Glomerular endothelial cell (primary cell): Measurements from ENCODE around the gene FOSL1. TPM values are rescaled to one million over a fixed set of nuclear protein-coding genes. Genes with fewer than 3 reads are reported as not detected.

Experiments
- DNase-seq: peaks from one replicate; pipeline ENCODE4 v3.0.0-alpha.2; 2011; ENCODE audit warnings: low read depth, low spot score; ENCODE audit errors: extremely low read depth
- total RNA-seq: library from RNA; depleted of rRNA; stranded (reverse); fragments of >200 nt; gene quantifications from 2 replicates; pipeline ENCODE4 v1.2.3, GENCODE V29; 2015

Gene FOSL1
- total RNA-seq: 71.4 and 97.8 TPM in 2 replicates

GRCh38 chr11:65900125-65900898, at the start of gene FOSL1:
Gene FOSL1 (minus strand): TSS chr11:65900388. CDS start chr11:65900339, 49 bp downstream.
- DNase-seq: no peak

DNA sequence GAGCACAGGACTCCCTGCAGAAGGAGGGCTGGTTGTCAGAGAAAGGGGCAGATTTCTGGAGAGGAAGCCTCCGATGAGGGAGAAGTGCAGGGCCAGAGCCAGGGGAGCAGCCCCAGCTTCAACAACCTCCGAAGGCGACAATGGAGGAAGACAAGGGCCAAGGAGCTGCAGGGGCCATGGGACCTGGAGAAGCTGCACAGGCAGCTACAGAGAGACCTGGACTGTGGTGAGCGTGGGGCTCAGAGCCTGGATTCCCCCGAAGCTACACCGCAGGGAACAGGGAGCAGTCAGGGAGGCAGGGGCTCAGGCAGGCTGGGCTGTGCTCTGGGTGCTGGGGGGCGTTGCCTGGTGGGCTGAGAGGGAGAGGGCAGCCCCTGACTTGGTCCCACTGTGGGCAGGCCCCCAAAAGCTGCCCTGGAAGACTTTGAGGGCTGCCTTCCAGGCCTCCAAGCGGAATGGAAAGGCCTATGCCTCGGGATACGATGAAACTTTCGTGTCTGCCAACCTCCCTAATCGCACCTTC, 47.5 kb upstream of the FOSL1 start:
- DNase-seq: no peak

- no peak for DNase-seq
Measured at GRCh38 chr11:65947133-65947532, 46.9 kb upstream of the FOSL1 start.

DNA sequence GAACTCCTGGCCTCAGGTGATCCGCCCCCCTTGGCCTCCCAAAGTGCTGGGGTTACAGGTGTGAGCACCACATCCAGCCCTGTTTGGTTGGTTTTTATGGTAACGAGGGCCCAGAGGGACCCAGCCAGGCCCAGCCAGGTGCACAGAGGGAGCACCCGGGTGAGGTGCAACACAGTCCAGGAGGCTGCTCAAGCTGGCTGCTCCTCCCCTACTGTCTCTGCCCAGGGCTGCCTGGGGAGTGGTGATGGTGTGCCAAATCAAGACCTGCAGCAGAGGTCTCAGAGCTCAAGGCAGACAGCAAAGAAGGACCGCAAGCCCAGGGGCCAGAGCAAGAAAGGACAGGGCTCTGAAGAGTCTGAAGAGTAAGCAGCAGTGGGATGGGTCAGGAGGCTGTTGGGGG, 46.5 kb upstream of the FOSL1 start:
- no peak for DNase-seq

GRCh38 chr11:65945941-65946558, 45.9 kb upstream of the FOSL1 start:
- DNase-seq: no peak

DNA sequence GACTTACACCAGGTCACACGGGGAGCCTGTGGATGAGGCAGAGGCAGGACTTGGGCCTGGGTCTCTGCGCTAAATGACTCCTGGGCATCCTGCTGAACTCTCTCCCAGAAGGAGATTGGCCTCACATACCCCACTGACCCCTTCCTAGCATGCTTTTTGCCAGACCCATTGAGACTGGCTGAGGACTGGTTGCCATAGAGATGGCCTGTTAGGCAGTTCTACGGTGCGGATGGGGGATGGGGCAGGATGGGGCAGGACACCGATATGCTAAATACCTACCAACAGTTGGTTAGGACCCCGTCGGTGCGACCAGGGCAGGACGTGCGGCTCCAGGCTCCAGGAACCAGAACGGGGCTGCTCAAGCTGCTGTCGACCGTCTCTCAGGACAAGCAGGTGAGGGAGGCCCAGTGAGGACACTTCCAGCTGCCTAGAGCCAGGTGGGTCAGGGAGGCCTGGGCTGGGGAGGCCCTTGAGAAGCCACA, 45.3 kb upstream of the FOSL1 start, which contains the start of gene TSGA10IP:
TSGA10IP (plus strand) TSS at position 51 of the 482 bp plus-strand sequence; CDS start at position 247, 196 bp downstream.
- DNase-seq: no peak

GRCh38 chr11:65944767-65945166, 44.6 kb upstream of the FOSL1 start:
- DNase-seq: no peak

DNA sequence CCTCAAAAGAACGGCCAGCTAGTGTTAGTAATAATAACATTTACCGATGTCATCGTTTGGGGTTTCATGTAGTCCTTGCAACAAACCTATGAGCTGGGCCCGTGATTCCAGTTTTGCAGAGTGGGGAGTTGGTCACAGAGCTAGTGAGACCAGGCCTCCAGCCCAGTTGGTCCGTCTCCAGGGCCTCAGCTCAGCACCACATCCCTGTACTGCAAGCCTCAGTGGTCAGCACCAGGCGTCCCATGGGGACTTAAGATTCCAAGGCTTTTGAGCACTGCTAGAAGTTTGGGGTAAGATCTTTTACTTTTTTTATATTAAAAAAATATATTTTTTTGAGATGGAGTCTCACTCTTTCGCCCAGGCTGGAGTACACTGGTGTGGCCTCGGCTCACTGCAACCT, 44.0 kb upstream of the FOSL1 start:
- no peak for DNase-seq

DNA sequence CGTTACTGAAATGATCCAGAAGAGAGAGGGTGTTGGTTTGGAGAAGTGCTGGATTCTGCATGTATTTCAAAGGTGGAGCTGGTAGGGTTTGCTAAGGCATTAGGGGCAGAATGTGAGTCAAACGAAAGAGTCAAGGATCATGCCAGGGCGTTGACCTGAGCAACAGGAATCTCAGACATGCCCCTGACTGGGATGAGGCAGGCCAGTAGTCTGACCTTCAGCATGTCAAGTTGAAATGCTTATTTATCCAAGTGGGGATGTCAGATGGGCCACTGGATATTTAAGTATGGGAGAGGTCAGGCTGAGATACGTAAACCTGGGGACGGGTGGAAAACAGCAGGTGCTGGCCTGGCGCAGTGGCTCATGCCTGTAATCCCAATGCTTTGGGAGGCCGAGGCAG, 42.3 kb upstream of the FOSL1 start:
- DNase-seq: no peak

DNA sequence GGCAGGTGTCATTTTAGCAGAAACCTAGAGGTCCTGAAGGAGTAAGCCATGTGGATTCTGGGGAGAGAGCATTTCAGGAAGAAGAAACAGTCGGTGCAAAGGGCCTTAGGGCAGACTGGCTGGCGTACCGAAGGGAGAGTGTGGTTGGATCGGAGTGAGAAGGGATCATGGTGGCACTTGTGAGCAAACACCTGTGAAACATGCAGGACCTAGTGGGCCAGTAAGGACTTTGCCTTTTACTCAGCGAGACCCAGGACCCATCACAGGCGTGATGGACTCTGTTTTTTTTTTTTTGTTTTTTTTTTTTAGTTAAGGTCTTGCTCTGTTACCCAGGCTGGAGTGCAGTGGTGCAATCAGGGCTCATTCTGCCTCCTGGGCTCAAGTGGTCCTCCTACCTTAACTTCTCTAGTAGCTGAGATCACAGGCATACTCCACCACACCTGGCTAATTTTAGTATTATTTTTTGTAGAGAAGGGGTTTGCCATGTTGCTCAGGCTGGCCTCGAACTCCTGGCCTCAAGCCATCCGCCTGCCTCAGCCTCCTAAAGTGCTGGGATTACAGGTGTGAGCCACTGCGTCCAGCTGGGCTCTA, 41.6 kb upstream of the FOSL1 start:
- no peak for DNase-seq

DNA sequence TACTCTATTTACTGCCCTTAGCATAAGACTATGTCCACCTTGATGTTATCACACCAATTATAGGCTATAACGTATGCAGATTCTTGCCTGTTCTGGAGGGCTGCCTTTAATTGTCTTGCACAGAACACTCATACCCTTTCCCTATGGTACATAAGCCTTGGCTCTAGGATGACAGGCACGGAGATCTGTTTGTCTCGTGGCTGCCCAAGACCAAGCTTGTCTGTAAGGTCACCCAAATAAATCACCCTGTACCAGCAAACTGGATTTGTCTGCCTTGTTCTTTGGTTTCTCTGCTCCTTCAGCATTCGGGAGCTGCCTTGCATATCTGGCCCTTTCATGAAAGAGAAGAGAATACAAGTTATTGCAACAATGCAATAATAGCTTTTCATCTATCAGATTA, 37.6 kb upstream of the FOSL1 start:
- no peak for DNase-seq

DNA sequence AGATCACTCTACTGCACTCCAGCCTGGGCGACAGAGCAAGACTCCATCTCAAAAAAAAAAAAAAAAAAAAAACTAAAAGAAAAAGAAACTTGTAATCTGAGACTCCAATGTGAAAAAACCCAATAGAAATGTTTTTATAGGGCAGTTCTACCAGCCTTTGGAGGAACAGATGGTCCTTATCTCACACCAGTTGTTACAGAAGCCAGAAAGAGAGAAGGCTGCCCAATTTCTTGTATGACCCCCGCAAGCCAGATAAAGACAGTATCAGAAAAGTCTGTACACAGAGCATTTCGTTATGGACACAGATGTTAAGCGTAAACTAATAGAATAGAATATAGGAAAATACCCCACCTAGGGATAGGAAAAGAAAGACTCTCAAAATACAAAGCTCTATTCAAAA, 33.8 kb upstream of the FOSL1 start:
- DNase-seq: no peak

GRCh38 chr11:65932558-65932919, 32.4 kb upstream of the FOSL1 start:
- no peak for DNase-seq

DNA sequence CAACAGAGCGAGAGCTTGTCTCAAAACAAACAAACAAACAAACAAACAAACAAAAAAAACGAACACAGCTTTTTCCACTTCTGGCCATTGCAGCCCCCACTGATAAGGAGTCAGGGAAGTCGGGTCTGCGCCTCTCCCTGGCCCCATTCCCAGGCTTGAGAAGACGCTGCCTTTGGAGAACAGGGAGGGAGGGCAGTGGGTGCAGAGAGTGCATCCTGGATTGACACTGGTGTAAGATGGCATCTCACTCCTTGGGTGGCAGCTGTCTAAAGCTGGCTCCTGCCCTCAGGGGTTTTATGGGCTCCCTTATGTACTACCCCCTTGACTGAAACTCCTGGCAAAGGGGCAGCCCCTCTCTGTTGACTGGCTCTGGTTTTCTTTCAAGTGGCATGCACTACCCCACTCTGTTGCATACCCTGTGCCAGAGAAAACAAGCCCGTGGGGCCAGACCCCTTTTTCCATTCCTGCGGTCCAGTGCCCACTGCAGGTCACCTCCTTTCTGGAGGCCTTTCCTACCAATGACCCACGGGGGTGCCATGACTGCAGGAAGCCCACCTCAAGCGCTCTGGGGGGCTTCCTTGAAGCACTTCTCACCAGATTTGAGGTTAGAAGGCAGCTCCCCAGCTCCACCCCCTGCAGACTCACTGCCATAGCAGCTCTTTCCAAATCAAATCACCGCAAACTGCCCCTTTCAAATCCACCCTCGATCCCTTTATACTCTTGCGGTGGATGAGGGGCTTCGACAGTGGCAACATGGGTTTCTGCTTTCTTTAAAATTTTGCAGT, 31.8 kb upstream of the FOSL1 start:
- DNase-seq: no peak

DNA sequence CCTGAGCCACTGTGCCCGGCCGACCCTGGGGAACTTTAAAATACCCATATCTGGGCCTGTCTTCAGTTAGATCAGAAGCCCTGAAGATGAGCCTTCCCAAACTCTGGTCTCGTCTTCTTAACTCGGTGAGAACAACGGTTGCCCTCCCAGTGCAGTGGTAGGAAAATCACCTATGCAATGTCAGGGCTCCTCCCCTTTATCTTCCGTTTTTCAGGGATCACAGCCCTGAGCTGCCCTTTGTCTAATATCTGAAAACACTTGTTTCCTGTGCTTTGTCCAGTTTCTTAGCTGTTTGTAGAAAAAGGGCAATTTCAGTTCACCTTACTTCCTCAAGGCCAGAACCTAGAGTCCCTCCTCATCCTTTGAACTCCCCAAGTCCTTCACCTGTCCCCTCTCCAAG, 28.5 kb upstream of the FOSL1 start:
- DNase-seq: no peak

DNA sequence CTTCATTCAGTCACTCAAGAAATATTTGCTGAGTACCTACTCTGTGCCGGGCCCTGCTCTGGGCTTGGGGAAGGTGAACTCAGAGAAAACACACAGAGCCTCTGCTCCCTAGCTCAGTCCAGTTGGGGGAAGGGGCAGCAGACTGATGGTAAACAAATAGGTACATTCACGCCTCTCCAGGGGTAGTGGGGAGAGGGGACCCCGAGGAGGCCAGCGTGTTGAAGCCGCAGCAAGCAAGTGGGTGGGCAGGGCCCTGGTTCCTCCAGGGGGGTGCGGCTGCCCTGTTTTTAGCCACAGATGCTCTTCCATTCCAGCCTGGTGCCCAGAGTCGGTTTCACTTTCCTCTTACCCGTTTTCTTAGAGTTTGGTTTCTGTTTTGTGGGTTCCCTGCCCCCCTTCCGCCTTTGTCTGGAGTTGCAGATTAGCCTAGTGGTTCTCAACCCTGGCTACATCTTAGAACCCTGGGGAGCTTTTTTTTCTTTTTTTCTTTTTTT, 27.8 kb upstream of the FOSL1 start:
- no peak for DNase-seq

- DNase-seq: no peak
Measured at GRCh38 chr11:65925397-65925796, 25.2 kb upstream of the FOSL1 start.

DNA sequence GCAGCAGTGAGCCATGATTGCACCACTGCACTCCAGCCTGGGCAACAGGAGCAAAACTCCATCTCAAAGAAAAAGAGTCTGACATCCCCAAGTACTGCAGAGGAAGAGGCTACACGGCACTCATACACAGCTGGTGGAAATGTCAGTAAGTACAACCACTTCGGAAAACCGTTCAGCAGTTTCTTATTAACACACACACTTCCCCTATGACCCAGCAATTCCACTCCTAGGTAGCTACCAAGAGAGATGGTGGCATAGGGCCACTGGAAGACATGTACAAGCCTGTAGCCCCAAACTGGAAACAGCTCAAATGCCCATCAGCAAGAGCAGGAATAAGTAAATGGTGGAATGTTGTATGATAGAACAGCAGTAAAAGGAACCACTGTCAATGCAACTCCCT, 22.4 kb upstream of the FOSL1 start:
- DNase-seq: no peak

DNA sequence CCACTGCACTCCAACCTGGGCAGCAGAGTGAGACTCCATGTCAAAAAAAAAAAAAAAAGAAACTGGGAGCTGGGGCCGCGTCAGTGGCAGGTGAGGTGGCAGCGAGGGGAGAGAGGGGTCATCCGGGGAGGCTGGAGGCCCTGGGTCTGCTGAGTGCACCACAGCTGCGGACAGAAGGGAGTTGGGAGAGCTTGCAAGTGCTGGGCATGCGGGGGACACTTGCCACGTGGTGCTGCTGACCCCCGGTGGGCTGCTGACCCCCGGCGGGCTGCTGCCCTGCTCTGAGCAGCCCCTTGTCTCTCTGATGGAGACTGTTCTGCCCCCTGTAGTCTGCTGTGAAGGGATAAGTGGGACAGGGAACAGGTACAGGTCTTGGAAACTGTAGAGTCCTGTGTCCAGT, 21.7 kb upstream of the FOSL1 start:
- DNase-seq: no peak

DNA sequence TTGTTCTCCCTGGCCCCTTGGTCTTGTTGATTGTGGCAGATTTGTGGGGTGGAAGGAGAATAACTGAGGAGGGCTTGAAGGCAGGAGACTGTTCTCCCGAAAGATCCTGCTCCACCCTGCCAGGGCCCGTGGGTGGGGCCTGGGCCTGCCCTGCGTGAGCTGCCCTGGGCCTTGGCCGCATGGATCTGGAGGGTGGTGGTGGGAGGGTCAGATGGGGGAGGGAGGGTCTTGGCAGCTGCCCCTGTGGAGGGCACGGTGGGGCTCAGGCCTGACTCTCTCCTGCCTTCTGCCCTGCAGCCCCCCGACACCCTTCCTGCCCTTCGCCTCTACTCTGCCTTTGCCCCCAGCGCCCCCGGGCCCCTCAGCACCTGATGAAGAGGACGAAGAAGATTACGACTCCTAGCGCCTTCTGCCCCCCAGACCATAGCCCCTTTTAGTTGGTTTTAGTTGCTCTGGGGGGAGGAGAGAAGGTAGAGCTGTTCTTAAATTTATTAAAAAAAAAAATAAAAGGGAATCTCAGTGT, 20.9 kb upstream of the FOSL1 start:
- no peak for DNase-seq
